ENCODE results near the gene CXorf38. TPM values are rescaled to one million over a fixed set of nuclear protein-coding genes. Genes with fewer than 3 reads are reported as not detected.
"Not testable (repeated sequence)": the region's sequence is repeated elsewhere in the genome, so short reads cannot be mapped to it uniquely, and the experiment has no call there.

CXorf38 gene
- polyA plus RNA-seq, 1 donor from 2014 or later, result 35.3 TPM

DNA sequence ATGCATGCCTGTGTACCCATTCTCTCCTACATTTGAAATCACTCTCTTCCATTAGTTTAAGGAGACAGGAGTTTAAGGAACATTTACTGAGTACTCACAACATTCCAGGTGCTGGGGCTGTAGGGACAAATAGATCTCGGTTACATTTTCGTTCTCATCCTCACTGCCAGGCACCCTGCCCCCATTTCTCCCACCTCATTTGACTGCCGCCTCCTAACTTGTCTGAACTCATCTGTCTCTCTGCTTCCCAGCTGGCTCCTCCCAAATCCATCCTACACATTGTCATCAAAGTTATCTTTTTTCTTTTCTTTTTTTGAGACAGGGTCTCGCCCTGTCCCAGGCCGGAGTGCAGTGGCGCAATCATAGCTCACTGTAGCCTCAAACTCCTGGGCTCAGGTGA lies 43.9 kb downstream of the CXorf38 start:
- H3K36me3 Mint-ChIP-seq, result peaks cover 3% of the 10 kb centered on the region
- no peak overlapping the region for H3K4me3 Mint-ChIP-seq
- no peaks in the 10 kb centered on the region for H3K4me1 Mint-ChIP-seq
- no peaks in the 10 kb centered on the region for H3K9me3 Mint-ChIP-seq
- peaks cover 2% of the 10 kb centered on the region for H3K27me3 Mint-ChIP-seq
- H3K27ac Mint-ChIP-seq, result peak overlapping the region in 2 of 3 donors; percentile 8 to 80

DNA sequence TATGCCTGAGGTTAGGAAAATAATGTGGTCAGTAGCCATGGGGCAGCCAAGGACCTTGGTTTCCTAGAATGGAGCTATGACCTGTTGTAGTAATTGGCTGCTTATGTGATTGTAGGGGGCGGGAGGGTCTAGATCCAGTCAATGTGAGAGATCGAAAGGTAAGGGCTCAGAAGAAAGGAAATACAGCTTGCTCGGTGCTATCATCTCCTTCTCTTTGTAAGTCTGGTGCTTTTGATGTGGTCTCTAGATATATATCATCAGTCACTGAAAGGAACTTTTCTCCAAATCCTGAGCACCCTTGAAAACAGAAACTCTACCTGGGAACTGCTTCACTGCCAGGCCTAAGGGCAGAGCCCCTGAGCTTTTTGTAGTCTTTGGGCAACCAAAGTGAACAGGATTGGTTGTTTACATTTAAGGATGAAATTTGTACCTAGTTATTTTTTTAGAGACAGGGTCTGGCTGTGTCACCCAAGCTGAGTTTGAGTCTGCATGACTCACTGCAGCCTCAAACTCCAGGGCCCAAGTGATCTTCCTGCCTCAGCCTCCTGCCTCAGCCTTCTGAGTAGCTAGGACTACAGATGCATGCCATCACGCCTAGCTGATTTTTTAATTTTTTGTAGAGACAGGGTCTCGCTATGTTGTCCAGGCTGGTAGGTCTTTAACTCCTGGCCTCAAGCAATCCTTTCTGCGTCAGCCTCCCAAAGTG lies 57.6 kb downstream of the CXorf38 start:
- not testable (repeated sequence) for H3K4me1 Mint-ChIP-seq, H3K27ac Mint-ChIP-seq, H3K9me3 Mint-ChIP-seq, H3K4me3 Mint-ChIP-seq, H3K36me3 Mint-ChIP-seq
- H3K27me3 Mint-ChIP-seq, result peaks cover 10% of the 10 kb centered on the region

DNA sequence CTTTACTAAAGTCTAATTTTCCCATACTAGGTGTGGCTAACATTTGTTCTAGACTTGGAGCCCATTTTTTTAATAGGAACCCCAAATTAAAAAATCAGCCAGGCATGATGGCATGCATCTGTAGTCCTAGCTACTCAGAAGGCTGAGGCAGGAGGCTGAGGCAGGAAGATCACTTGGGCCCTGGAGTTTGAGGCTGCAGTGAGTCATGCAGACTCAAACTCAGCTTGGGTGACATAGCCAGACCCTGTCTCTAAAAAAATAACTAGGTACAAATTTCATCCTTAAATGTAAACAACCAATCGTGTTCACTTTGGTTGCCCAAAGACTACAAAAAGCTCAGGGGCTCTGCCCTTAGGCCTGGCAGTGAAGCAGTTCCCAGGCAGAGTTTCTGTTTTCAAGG lies 59.7 kb downstream of the CXorf38 start:
- not testable (repeated sequence) for H3K4me1 Mint-ChIP-seq, H3K27ac Mint-ChIP-seq, H3K9me3 Mint-ChIP-seq, H3K36me3 Mint-ChIP-seq, H3K27me3 Mint-ChIP-seq, H3K4me3 Mint-ChIP-seq

DNA sequence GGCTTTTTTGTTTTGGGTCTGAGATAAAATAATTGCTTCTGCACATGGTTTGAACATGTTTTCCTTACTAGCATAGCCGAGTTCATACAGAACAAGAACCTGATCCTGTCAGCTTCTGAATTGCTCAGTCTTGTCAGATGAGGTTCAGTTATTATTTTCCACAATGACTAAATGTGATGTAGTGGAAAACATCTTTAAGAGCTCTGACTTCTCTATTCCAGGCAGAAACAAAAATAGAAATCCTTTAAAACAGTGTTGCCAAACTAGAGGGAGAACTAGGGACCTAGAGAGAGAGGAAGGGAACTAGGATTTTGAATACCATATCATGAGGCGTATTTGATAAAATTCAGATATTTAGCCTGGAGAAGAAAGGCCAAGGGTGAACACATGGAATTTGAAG lies 64.5 kb downstream of the CXorf38 start:
- Mint-ChIP-seq H3K27me3 (peaks cover 22% of the 10 kb centered on the region), H3K4me3 (peak overlapping the region in 2 of 4 donors; percentile 49 to 78), H3K27ac (no peak overlapping the region), H3K4me1 (peaks cover 9 to 11% (median 10%) of the 10 kb centered on the region in 3 donors), H3K36me3 (peaks cover 1% of the 10 kb centered on the region), H3K9me3 (no peaks in the 10 kb centered on the region)

DNA sequence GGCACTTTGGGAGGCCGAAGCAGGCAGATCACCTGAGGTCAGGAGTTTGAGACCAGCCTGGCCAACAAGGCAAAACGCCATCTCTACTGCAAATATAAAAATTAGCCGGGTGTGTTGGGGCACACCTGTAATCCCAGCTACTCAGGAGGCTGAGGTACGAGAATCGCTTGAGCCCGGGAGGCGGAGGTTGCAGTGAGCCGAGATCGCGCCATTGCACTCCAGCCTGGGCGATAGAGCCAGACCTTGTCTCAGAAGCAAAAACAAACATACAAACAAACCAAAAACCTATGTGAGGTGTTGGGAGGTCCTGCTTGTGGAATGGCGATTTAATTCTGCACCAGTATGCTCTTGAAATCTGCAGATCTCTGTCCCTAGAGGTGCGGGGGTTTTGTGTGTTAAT lies 65.2 kb downstream of the CXorf38 start:
- H3K4me1 Mint-ChIP-seq, result peaks cover 9 to 11% (median 10%) of the 10 kb centered on the region in 3 donors
- not testable (repeated sequence) for H3K36me3 Mint-ChIP-seq, H3K9me3 Mint-ChIP-seq
- peaks cover 24% of the 10 kb centered on the region for H3K27me3 Mint-ChIP-seq
- peak overlapping the region in 1 of 3 donors; percentile 11 for H3K27ac Mint-ChIP-seq
- H3K4me3 Mint-ChIP-seq, result peak overlapping the region in 1 of 4 donors; percentile 49

DNA sequence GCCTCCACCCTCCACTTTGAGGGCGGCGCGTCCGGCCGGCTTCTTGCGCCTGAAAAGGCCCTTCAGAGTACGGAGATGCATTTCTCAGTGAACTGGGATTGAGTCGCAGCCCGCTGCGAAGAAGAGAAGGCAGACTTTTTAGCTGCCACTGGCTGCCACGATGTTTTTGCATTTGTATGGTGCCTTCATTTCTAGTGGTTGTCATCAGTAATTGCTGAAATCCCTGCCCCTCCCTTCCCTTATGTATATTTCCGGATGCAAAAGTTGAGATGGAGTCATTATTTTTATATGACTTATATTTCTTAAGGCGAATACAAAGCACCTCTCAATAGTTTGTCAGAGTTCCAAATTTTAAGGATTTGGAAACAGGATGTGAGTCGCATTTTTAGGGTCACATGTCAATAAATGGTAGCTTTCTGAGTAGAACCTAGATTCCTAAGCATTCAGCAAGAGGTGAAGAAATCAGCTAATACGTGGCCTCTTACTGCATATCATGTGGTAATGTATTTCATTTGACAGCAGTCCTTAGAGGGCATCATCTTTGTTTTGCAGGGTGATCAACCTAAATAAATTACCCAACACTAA lies 65.9 kb downstream of the CXorf38 start:
- Mint-ChIP-seq H3K9me3 (no peaks in the 10 kb centered on the region), H3K36me3 (peaks cover 1% of the 10 kb centered on the region), H3K4me1 (peaks cover 9 to 11% (median 10%) of the 10 kb centered on the region in 3 donors), H3K4me3 (peak overlapping the region; percentile 83 to 91 (median 90)), H3K27me3 (peaks cover 24% of the 10 kb centered on the region), H3K27ac (peak overlapping the region in 1 of 3 donors; percentile 69)

DNA sequence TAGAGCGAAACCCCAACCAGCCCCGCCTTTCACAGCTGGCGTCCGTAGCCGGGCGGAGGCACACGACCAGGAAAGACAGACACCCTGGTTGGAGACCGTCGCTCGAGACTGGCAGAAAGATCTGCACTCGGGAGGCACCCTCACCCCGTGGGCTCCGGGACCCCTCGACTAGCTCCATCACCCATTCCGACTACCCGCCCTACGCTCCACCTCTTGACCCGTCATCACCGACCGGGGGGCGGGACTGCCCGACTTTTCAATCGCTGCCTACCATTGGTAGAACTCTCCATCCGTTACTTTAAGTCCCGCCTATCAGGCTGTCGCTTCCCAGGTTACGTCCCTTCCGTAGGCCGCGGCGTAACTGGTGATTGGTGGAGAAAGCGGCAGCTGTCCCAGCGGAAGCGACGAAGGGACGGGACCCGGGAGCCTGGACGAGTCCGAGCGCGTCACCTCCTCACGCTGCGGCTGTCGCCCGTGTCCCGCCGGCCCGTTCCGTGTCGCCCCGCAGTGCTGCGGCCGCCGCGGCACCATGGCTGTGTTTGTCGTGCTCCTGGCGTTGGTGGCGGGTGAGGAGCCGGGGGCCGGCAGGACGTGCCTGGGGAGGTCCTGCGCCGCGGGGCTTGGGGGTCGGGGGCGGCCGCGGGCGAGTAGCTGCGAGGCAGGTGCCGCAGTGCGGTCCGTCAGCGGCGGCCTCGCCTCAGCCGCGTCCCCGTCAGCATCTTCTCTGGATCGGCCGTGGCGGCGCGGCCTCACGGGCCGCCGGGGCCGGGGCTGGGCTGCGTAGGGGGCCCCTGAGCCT lies 66.6 kb downstream of the CXorf38 start, which contains the start of gene ATP6AP2:
TSS of gene ATP6AP2 (plus strand) at position 434 of the 799 bp plus-strand sequence. CDS start at position 530, 96 bp downstream.
- Mint-ChIP-seq H3K4me1 (peaks cover 9 to 11% (median 9%) of the 10 kb centered on the region in 3 donors), H3K27me3 (peaks cover 22% of the 10 kb centered on the region), H3K9me3 (no peaks in the 10 kb centered on the region), H3K4me3 (peak within 1 kb of the TSS; percentile 90 to 96 (median 92)), H3K27ac (peak within 1 kb of the TSS; percentile 85 to 96 (median 86)), H3K36me3 (peaks cover 1% of the 10 kb centered on the region)

DNA sequence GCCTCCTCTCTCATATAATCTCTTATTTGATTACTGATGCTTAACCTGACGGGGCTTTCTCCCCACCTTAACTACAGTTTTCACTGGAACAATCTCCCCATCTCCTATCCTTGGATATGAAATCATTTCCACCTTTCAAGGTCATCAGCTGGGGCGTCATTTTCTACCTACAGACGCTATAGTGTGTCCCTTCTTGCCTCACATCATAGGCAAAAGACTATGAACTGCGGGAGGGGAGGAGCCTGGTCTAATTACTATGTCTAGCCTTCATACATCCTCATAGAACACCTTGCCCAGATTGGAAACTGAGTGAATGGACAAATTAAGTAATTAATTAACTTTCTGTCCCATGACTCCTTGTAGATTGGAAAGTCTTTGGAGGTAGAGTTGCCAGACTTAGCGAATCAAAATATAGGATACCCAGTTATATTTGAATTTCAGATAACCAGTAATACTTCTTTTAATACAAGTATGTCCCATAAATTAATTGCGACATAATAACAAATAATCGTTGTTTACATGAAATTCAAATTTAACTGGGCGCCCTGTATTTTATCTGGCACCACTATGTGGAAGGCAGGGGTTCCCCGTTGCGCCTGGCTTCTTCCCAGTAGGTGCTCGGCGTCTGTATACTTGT lies 67.3 kb downstream of the CXorf38 start:
- H3K27me3 Mint-ChIP-seq, result peaks cover 19% of the 10 kb centered on the region
- no peaks in the 10 kb centered on the region for H3K9me3 Mint-ChIP-seq
- peak overlapping the region; percentile 85 to 96 (median 86) for H3K27ac Mint-ChIP-seq
- peaks cover 1% of the 10 kb centered on the region for H3K36me3 Mint-ChIP-seq
- peaks cover 9 to 11% (median 9%) of the 10 kb centered on the region in 3 donors for H3K4me1 Mint-ChIP-seq
- H3K4me3 Mint-ChIP-seq, result peak overlapping the region; percentile 90 to 96 (median 92)

DNA sequence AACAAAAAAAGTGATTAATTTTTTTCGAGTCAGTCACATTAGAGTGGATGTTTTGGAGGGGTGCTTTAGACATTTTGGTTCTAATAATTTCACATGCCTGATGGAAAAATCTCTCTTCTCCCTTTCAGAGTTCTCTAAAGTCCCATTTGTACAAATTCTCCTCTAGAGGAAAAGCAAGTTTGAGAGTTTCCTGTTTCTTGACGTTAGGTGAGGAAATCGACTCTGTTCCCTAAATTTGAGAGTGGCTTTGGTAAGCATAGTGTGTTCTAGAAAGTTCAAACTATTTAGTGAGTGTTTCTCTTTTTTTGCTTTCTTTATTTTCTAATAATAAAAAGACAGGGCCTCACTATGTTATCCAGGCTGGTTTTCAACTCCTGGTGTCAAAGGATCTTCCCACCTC lies 68.2 kb downstream of the CXorf38 start:
- Mint-ChIP-seq H3K4me1 (peaks cover 9 to 11% (median 9%) of the 10 kb centered on the region in 3 donors), H3K9me3 (no peaks in the 10 kb centered on the region), H3K27ac (peak overlapping the region in 1 of 3 donors; percentile 23), H3K36me3 (peaks cover 1% of the 10 kb centered on the region), H3K4me3 (no peak overlapping the region), H3K27me3 (peaks cover 19% of the 10 kb centered on the region)

DNA sequence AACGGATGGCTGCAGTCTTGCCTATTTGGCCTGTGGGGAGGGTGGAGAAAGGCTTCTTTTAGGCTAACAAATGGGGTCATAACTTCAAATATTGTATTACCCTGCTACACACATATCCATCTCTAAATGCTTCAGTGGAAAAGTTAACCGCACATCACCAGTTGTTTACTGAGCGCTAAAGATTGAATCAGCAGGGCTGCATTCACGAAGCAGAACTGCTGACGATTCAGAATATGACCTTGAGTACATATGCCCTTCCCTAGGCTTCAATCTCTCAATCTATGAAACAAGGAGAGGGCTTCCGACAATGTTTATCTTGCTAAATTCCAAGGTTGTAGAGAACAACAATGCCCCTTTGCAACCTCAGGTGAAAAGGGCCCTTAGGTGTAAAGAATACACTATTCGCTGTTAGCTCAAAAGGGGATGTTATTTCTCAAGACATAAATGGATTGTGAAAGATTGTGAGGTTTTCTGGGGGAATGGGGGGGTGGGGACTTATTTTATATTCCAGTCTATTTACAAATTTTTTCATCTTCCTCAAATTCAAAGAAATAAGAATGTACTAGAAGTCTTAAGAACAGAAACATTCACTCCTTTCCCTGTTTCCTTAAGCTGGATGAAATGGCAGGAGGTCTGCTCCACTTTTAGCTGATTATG lies 69.2 kb downstream of the CXorf38 start:
- Mint-ChIP-seq H3K9me3 (no peaks in the 10 kb centered on the region), H3K27ac (no peak overlapping the region), H3K27me3 (peaks cover 19% of the 10 kb centered on the region), H3K4me1 (peaks cover 4 to 14% (median 11%) of the 10 kb centered on the region in 3 donors), H3K4me3 (no peak overlapping the region), H3K36me3 (no peaks in the 10 kb centered on the region)

Other genes with a start within 250 kb of the CXorf38 start
- 118 TPM for gene ATP6AP2, start 66.6 kb downstream of the CXorf38 start, polyA plus RNA-seq
- gene MPC1L, start 24.1 kb downstream of the CXorf38 start, polyA plus RNA-seq, result not detected
- gene MED14, start 88.0 kb upstream of the CXorf38 start, polyA plus RNA-seq, result 10.3 TPM

Measured in IgD-negative memory B cell (primary cell).